Measurements from ENCODE around the gene PCDH9.

PCDH9 gene

DNA sequence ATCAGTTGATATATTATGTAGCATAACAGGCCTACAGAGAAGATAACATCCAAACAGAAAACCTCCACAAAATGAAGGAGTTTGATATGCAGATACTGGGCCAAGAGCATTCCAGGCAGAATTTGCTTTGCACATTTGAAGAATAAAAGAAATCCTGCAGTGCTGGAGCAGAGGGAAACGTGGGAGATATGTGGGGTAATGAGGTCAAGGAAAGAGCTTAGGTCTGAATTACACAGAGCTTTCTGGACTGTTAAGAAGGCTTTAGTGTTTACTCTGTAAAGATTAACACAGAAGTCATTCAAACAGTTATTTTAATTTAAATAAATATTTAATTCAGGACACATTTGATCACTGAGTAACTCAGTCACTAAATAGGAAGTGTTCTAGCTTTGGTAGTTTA, 692.7 kb downstream of the PCDH9 start:
- no peak for TF ChIP-seq Cebpa-rat (IDR thresholded peaks at IDR 0.05)
- Histone ChIP-seq H3K27ac (no peak overlapping the region), H3K27me3 (no peaks in the 10 kb centered on the region), H3K36me3 (no peaks in the 10 kb centered on the region), H3K4me2 (no peak overlapping the region), H4K20me1 (no peaks in the 10 kb centered on the region), H3K9me3 (no peaks in the 10 kb centered on the region), H3K9ac (no peak overlapping the region), H3K4me3 (no peak overlapping the region), H3K4me1 (peaks cover 7% of the 10 kb centered on the region)

DNA sequence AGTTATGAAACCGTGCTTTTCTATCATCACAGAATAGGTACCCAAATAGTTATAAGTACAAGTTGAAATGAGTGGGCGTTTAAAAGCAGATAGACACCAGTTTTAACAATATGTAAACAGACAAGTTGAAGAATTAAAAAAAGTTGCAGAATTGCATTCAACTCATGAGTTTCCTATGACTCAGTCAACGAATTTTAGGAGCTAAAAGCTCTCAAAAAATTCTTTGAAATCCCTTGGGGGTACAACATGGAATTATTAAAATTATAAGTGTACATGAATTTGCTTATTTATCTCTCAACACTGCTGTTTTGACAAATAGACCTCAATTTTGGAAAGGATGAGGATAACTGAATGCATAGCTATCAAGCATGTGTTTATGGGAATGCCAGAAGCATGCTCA, 693.4 kb downstream of the PCDH9 start:
- no peak overlapping the region for H3K4me3 ChIP-seq
- H3K36me3 ChIP-seq = no peaks in the 10 kb centered on the region
- peaks cover 13% of the 10 kb centered on the region for H3K4me1 ChIP-seq
- no peaks in the 10 kb centered on the region for H3K9me3 ChIP-seq
- no peaks in the 10 kb centered on the region for H3K27me3 ChIP-seq
- no peak overlapping the region for H3K27ac ChIP-seq
- no peak overlapping the region for H3K4me2 ChIP-seq
- no peaks in the 10 kb centered on the region for H4K20me1 ChIP-seq
- H3K9ac ChIP-seq = no peak overlapping the region
- no peak for TF ChIP-seq Cebpa-rat (IDR thresholded peaks at IDR 0.05)

DNA sequence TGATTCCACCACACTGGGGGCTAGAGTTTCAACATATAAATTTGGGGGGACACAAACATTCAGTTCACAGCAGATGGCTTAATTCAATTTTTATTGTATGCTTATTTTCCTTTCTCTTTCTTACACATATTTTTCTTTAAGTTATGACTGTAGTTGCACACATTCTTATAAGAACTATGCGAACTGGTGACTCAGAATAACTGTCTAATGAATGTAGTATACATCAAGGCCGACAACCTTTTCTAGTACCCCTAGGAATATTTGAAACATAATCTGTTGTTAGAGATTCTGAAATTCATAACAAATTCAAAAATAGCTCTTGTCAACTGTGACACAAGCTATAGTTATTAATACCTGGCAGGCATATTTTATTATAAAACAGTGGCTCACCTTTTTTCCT, 695.6 kb downstream of the PCDH9 start:
- no peak for TF ChIP-seq Cebpa-rat (IDR thresholded peaks at IDR 0.05)
- H3K4me2 ChIP-seq = no peak overlapping the region

DNA sequence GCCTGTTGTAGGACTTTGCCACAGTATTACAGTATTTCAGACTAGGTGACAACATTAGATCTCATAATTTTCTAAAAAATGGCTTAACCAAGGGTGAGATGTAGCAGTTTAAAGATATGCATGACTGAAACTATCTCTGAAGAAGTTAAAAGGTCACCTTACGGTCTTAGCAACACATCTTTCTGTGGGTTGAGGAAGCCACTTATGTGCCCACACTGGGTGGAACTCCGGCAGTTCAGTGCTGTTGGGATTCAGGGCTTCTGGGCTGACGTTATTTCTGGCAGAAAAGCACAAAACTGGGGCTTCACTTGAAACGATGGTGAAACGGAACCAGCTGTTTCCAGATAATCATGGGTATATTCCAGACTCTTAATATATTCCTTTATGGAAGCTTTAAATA, 697.3 kb downstream of the PCDH9 start:
- Histone ChIP-seq H3K9ac (no peak overlapping the region), H3K9me3 (no peaks in the 10 kb centered on the region), H4K20me1 (no peaks in the 10 kb centered on the region), H3K4me3 (no peak overlapping the region), H3K4me2 (peak overlapping the region; percentile 39), H3K27me3 (no peaks in the 10 kb centered on the region), H3K4me1 (peaks cover 13% of the 10 kb centered on the region), H3K27ac (no peak overlapping the region), H3K36me3 (no peaks in the 10 kb centered on the region)
- no peak for TF ChIP-seq Cebpa-rat (IDR thresholded peaks at IDR 0.05)

More for the DNA sequence above, 695.6 kb downstream of the PCDH9 start:
- Histone ChIP-seq H3K4me3 (no peak overlapping the region), H3K9ac (no peak overlapping the region), H3K27me3 (no peaks in the 10 kb centered on the region), H3K36me3 (no peaks in the 10 kb centered on the region), H3K4me1 (peaks cover 13% of the 10 kb centered on the region), H3K9me3 (no peaks in the 10 kb centered on the region), H3K27ac (no peak overlapping the region), H4K20me1 (no peaks in the 10 kb centered on the region)

DNA sequence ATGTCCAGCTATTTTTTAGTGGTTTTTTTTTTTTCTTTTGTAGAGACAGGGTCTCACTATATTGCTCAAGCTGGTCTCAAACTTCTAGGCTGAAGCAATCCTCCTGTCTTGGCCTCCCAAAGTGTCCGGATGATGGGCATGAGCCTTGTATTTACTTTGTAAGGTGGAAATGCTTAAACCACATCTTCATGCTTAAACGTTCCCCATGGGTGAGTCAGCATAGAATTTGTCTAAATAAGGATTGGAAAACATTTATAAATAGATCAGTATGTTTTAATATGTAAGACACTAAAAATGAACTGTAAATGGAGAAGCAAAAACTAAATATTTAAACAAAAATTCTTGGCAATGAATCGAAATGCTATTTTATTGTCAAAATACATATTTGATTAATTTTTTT, 698.0 kb downstream of the PCDH9 start:
- no peaks in the 10 kb centered on the region for H3K27me3 ChIP-seq
- H3K4me2 ChIP-seq = peak overlapping the region; percentile 39
- H3K27ac ChIP-seq = no peak overlapping the region
- no peak for TF ChIP-seq Cebpa-rat (IDR thresholded peaks at IDR 0.05)
- H4K20me1 ChIP-seq = no peaks in the 10 kb centered on the region
- peaks cover 13% of the 10 kb centered on the region for H3K4me1 ChIP-seq
- no peak overlapping the region for H3K9ac ChIP-seq
- H3K36me3 ChIP-seq = no peaks in the 10 kb centered on the region
- H3K9me3 ChIP-seq = no peaks in the 10 kb centered on the region
- no peak overlapping the region for H3K4me3 ChIP-seq

DNA sequence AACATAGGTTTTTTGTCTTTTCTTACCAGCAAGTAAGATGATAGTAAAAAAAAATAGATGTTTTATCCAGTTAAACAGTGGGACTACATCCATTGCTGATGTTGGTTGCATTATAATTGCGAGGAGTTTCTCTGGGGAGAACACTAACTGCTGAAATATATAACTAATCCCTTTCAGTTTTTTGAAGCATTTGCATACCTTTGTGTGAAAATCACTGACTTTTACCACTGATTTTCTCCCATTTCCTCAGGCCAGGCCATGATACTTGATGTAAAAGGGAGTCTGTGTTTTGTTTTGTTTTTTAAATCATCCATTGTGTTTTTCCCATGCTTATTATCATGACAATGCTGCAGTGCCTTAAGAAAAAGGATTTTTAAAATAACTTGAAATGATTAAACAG, 699.5 kb downstream of the PCDH9 start:
- no peak for TF ChIP-seq Cebpa-rat (IDR thresholded peaks at IDR 0.05)
- Histone ChIP-seq H3K36me3 (no peaks in the 10 kb centered on the region), H3K4me3 (no peak overlapping the region), H3K4me2 (no peak overlapping the region), H3K9ac (no peak overlapping the region), H3K9me3 (no peaks in the 10 kb centered on the region), H3K4me1 (peaks cover 13% of the 10 kb centered on the region), H3K27me3 (no peaks in the 10 kb centered on the region), H3K27ac (no peak overlapping the region), H4K20me1 (no peaks in the 10 kb centered on the region)

DNA sequence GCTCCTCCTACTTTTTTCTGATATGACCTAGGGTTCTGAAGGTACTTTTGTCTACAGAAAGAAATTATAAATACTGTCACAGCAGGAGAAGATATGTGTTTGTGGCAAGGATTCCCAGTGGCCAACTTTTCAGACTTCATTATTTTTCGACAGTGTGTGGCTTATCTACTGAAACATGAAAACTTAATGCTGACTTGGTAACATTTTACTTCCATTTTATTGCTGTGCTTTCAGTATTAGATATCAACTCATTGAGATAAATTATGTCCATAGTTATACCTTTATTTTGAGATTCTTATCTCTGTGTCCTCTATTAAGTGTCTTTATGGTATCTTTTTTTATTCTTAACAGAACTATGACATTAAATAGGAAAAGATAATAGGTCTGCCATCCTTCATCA, 700.0 kb downstream of the PCDH9 start:
- Histone ChIP-seq H3K4me3 (no peak overlapping the region), H3K27me3 (no peaks in the 10 kb centered on the region), H3K4me1 (peaks cover 13% of the 10 kb centered on the region), H3K27ac (no peak overlapping the region), H3K36me3 (no peaks in the 10 kb centered on the region), H3K4me2 (no peak overlapping the region), H4K20me1 (no peaks in the 10 kb centered on the region), H3K9me3 (no peaks in the 10 kb centered on the region), H3K9ac (no peak overlapping the region)
- TF ChIP-seq Cebpa-rat (IDR thresholded peaks at IDR 0.05) = no peak

DNA sequence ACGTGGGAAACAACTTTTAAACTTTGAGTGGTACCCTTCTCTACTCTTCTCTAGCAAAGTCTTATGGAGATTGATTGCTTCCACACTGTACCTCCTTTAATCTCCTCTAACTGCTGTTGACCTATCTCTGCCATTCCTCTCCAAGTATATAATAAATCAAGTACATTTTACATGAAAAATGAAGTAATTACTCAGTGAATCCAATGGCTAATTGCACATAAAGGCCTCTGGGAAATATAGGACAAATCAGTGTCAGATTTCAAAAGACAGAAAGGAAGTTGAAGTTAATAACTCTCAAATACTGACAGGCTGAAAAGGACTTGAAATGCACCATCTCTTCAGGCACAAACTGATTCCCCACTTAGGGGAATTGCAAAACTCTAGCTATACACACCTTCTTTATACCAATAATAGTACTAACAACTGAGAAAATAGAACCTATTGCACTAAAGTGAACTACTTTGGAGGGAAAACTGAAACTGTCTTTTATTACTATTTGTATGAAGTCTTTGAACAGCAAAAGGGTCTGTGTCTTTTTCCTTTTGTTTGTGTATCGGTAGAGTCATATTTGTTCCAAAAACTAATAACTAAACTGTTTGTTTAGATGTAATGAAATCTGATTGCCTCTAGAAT, 701.1 kb downstream of the PCDH9 start:
- TF ChIP-seq Cebpa-rat (IDR thresholded peaks at IDR 0.05) = no peak
- peaks cover 13% of the 10 kb centered on the region for H3K4me1 ChIP-seq

DNA sequence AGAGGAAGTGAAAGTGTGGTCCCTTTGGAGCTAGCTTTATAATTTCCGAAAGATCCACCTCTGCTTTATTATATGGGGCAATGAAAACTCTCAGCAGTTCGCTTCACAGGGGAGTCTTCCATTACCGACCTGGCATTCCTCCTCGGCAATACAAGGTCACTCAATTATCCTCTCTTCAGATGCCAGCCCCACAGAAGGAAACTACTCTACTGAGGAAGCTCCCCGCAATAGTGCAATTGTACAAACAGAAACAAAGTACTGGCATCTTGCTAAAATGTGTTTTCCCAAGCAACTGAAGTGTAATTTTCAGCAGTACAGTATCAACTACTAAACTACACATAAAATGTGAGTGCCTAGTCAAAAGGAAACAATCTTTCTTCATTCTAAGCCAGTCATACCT, 702.0 kb downstream of the PCDH9 start:
- no peak overlapping the region for H3K4me3 ChIP-seq
- H3K27me3 ChIP-seq = no peaks in the 10 kb centered on the region
- H3K4me1 ChIP-seq = peaks cover 13% of the 10 kb centered on the region
- H3K9me3 ChIP-seq = no peaks in the 10 kb centered on the region
- no peak overlapping the region for H3K9ac ChIP-seq
- no peaks in the 10 kb centered on the region for H4K20me1 ChIP-seq
- H3K27ac ChIP-seq = no peak overlapping the region
- H3K4me2 ChIP-seq = no peak overlapping the region
- no peak for TF ChIP-seq Cebpa-rat (IDR thresholded peaks at IDR 0.05)
- H3K36me3 ChIP-seq = no peaks in the 10 kb centered on the region

More for the DNA sequence above, 701.1 kb downstream of the PCDH9 start:
- no peak overlapping the region for H3K4me3 ChIP-seq
- H4K20me1 ChIP-seq = no peaks in the 10 kb centered on the region
- no peaks in the 10 kb centered on the region for H3K27me3 ChIP-seq
- no peak overlapping the region for H3K27ac ChIP-seq
- no peak overlapping the region for H3K4me2 ChIP-seq
- H3K9me3 ChIP-seq = no peaks in the 10 kb centered on the region
- no peak overlapping the region for H3K9ac ChIP-seq
- no peaks in the 10 kb centered on the region for H3K36me3 ChIP-seq

DNA sequence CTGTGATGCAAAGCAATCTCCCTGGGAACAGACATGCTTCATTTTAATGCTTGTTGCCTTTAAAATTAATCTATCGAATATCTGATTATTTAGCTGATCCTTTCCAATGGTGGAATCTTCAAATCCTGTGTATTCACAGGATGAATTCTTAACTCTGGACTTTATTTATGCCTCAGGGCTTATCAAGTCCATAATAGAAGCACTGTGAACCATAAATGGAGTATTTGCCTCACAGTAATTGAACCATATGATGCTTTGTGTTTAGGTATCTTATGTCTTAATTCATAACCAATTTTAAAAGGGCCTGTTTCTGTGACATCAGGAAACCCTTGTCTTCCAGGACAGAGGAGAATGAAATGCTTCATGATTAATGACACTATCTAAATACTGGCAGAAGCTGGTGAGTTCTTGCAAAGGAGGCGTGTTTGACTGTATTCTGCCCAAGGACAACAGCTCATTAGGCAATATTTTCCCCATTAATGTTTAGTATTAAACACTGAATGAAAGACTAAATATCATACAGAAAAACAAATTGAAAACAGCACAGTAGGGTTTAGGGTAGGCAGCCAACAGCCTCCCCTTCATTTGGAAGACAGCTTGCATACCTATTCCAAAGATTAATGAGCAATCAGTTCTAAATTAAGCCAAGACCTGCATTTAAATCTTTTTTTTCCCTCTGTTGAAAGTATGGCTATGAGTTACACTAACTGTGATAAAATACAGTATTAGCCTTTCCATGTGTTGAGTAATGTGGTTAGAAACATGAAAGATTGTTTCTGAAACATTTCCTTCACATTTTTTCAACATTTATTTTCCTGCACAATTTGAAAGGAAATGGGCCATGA, 709.4 kb downstream of the PCDH9 start:
- no peak for TF ChIP-seq Cebpa-rat (IDR thresholded peaks at IDR 0.05)

More for the DNA sequence above, 709.4 kb downstream of the PCDH9 start:
- Histone ChIP-seq H3K9ac (no peak overlapping the region), H3K27me3 (no peaks in the 10 kb centered on the region), H3K27ac (no peak overlapping the region), H3K36me3 (no peaks in the 10 kb centered on the region), H3K4me3 (no peak overlapping the region), H4K20me1 (no peaks in the 10 kb centered on the region), H3K9me3 (no peaks in the 10 kb centered on the region), H3K4me2 (no peak overlapping the region), H3K4me1 (no peaks in the 10 kb centered on the region)

Data from BLaER1 (cell line).